Activated T-helper 9 cell treated with anti-CD3 and anti-CD28 coated beads, Interleukin-2, amount 50 U/mL, for 16 hours (primary cell): ENCODE data around the gene ARMC9.
A peak's percentile ranks its signal among the peaks of the same experiment; 100 is the strongest.

ENCODE experiments used
- DNase-seq: peaks from one replicate; pipeline ENCODE4 v3.0.0-alpha.2; 2020; ENCODE audit warnings: low read depth

Gene ARMC9

DNA sequence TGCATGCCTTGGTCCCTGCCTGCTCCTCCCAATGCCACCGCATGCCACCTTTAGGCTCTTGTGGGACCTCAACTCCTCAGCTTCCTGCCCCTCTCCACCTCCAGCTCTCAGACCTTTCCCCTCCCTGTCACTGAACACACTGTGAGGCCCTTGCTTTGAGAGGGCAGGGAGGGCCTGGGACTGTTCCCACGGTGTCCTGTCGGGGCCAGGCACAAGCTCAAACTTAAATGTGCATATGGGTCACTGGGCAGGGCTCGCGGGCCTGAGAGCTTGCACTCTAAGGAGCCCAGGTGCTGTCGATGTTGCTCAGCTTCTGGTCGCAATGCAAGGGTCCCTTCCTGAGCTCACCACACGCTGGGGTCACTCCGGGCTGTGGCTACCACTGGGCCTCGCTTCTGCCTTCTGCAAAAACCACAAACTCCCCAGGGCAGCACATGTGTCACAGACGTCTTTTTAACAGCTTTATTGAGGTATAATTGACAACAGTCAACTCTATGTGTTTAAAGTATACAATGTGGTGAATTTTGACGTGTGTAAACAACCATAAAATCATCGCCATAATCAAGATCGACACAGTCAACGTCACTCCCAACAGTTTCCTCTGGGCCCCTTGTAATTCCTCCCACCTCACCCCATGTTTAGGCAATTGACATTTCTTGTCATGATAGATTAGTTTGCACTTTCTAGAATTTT lies 185.1 kb downstream of the ARMC9 start:
- no peak for DNase-seq

DNA sequence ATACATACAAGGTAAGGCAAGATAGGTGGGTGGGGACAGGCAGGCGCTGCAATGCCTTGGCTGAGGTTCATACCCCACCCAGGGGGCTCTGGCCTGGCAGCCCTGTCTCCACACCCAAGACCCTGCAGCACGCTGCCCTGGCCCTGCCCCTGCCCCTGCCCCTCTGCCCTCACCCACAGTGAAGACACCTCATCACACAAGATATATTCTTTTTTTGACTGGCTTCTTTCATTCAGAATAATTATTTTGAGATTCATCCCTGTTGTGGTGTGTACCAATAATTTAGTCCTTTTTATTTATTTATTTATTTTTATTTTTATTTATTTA lies 185.6 kb downstream of the ARMC9 start:
- no peak for DNase-seq

DNA sequence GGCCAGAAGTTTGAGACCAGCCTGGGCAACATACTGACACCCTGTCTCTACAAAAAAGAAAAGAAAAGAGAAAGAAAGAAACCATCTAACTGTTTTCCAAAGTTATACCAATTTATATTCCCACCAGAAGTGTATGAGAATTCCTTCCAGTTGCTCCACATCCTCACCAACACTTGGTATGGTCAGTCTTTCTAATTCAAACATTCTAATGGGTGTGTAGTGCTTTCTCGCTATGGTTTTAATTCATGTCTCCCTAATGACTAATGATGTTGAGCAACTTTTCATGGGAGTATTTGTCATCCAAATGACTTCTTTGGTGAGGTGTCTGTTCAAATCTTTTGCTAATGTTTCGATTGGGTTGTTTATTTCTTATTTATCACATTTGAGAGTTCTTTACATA lies 186.5 kb downstream of the ARMC9 start:
- no peak for DNase-seq

DNA sequence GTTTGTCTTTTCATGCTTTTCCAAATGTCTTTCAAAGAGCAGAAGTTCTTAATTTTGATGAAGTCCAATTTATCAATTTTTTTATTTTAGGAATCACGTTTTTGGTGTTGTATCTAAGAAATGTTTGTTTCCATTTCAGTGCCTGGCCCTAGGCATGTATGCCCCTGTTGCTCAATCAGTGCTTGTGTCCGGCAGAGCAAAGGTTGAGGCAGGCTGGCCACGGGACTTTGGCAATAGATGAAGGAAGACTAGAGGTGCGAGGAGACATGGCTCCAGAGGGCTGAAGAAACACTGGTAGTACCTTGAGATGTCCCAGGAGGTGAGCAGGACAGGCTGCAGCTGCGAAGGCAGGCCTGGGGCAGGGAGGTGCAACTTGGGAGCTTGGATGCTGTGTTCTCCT lies 187.0 kb downstream of the ARMC9 start:
- DNase-seq, result no peak

DNA sequence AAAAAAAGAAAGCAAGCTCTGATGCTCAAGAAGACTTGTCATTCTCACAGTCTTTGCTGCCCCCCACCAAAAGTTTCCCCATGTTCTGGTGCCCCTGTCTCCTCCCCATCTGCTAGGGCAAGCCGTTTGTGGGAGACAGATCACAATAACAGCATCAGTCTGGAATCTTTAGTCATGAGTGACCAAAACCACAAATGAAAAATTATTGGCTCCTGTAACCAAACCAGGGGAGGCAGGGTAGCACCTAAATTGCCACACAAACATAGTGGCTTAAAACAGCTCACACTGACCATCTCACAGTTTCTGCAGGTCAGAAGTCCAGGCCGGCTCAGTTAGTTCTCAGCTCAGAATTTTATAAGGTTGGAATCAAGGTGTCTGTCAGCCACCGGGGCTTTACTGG lies 188.0 kb downstream of the ARMC9 start:
- DNase-seq, result no peak

DNA sequence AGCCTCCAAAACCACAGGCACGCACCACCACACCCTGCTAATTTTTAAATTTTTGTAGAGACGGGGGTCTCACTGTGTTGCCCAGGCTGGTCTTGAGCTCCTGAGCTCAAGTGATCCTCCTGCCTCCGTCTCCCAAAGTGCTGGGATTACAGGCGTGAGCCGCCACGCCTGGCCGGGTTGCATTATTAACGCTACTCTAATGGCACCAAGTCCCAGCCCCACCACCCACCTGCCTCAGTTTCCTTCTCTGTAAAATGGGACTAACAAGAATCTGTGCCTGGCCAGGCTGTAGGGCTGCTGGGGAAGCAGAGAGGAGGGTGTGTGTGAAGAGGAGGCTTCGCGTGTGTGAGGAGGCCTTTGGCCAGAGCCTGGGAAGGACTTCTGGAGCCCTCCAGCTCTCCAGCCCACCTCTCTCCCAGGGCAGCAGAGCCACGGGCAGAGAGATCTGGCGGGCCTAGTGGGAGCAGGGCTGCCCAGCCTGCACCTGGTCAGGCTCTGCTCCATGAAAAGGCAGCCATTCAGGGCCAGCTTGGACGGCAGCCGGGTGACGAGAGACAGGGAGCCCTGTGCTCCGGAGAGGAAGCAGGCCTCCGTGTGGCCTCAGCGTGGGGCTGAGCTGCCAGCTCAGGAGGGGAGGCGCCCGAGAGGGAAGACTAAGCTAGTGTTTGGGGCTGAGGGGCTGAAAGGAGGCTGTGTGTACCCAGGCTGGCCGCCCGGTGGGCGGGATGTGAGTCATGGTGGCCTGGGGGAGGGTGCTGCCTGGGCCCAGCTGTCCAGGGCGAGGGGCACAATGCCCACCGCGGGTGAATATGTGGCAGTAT lies 189.7 kb downstream of the ARMC9 start:
- no peak for DNase-seq

DNA sequence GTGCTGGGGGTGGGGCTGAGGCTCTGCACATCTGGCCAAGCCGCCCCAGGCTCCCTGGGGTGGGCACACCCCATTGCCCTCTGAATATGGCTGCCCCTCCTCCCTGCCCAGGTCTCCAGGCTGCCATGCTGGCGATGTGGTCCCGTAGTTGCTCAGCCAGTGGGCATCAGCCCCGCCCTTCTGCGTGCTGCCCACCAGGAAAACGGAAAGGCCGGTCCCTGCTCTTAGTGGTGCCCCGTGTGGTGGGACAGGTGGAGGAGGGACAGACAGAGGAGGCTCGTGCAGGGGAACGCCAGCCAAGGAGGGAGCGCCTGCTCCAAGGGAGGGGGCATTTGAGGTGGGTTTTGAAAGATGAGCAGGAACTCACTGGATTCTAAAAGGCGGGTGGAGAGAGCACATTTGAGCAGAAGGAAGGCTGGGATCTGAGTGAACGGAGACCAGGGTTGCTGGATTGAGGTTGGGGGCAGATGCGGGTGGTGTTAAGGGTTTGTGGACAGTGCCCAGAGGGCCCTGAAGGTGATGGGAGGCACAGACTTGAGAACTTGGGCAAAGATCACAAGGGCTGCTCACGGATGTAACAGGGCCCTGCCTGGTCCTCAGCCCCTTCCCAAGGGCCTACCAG lies 190.4 kb downstream of the ARMC9 start:
- DNase-seq, result no peak

DNA sequence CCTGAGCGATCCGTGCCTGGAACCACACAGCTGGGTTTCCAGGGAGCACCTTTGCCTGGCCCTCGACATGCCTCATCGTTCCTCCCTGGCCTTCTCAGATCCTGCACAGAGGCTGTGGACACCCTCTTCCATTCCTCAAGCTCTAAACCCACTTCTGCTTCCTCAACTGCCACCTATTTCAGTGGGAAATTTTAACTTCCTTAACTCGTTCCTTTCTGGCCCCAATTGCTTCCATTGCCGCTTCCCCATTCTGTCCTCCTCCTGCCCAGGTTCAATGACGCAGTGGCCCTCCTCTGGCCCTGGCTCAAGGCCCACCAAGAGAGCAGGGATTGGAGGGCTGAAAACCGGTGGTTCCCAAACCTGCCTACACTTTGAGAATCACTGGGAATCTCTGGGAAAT lies 192.2 kb downstream of the ARMC9 start:
- no peak for DNase-seq

DNA sequence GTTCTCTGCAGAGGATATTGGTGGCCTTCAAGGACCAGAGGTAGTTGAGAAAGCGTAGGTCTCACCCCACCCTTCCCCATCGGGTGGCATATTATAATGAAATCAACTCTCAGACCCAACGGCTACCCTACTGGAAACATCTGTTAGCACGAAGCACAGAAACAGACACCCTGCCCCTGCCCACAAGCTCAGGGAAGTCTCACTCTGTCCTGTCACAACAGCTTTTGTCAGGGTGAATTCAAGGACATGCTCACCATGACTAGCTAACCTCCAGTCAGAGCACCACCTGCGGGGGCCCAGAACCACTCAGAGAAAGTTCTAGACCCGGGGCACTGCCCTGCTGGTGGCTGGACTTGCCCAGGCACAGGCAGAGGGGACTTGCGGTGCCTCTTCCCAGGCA lies 193.6 kb downstream of the ARMC9 start:
- no peak for DNase-seq

DNA sequence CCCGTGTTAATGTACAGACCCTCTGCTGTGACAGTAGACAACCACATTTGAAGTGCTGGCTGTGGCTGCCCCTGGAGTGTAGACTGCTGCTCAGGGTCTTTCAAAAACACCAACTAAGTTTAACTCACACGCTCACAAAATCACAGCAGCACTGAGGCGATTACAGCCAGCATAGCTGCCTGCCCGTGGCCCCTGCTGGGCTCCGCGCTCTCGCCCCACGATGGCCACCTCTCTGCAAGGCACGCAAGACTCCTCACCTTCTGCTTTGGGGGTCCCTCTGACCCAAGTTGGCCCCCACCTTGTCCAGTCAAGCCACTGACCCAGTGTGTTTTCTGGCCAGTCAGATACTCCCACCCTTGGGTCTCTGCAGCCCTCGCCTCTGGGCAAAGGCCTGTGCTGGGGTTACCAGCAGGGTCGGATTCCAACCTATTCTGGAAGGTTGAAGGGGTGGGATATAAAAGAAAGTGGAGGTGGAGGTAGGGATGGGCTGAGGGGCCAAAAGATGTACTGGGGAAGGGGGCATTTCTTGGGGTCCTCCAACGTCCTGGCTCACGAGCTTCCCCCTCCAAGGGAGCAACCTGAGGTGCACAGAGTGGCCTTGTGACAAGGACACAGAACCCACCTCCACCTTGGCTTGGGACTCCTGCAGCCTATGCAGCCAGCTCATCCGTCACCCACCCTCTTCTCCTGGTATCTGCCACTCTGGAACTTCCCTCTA lies 194.2 kb downstream of the ARMC9 start:
- DNase-seq, result no peak

DNA sequence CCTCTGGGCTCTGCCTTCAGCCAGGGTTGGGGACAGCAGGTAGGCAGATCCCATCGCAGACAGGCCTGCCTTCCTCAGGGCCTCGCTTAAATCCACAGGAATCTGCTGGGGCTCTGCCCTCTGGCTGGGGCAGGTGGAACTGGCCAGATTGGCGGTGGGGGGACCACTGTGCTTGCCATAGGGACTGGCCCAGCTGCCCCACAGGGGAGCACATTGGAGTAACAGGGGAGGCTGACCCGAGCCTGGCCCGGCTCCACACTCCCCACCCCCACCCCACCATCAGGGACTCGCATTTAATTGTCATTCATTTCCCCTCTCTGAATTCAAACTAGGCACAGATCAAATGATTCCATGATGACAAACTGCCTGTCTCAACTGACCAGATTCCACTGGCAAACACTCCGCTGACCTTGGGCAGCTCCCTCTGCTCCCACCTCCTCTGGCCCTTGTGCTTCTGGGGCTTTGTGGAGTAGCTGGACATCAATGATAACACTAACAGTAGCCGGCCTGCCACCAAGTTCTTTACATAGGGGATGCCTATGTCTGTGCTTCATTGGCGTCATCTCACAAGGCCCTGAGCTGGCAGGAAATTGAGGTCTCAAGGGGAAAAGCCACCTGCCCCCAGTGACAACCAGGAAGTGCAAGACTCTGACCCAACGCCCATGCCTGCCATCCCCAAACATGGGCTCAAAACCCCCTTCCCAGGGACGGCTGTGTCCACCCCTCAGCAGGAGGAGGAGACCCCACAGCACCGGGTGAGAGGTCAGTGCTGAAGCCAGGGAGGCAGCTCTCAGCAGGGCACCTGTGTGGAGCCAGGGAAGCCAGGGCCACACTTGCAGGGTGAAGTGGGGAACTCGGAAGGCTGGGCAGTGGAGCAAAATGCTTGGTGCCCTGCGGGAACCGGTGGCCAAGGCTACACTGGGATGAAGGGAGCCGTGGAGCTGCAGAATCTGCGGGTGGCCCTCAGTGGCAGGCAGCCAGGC lies 195.0 kb downstream of the ARMC9 start:
- no peak for DNase-seq

DNA sequence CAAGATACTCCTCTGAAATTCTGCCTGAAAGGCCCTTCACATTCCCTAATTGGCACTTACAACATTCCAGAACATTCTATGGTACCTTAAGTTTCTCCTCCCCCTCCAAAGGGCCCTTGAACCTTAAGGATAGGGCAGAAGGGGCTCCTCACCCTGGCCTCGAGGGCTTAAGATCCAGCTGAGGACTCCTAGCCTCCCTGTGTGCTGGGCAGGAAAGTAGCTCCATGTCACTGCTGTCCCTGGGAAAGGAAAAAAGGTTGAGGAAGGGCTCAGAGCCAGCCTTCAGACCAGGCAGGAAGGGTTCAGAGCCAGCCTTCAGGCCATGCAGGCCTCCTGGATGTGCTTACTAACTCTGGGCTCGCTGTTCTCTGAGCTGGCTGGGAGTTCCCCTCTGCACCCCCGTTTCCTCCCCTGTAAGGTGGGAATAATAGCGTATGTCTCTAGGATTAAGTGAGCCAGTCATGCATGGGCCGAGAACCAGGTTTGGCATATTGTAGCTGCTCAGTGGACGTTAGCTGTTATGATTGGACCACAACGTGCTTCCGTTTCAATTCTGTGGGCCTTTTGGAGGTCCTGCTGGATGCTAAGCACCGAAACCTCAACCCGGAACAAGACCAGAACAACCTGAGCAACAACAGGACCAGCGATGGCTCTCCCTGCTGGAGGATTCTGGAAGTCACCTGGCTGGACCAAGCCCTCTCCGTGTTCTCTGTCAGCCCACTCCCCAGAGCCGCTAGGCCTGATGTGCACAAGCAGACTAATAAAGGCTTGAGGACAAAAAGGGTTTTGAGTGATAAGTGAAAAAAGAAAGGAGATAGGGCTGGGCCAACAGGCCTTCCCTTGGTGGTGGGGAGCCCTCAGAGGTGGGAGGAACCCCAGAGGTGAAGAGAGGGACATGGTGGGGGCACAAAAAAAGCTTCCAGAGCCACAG lies 196.0 kb downstream of the ARMC9 start:
- no peak for DNase-seq

DNA sequence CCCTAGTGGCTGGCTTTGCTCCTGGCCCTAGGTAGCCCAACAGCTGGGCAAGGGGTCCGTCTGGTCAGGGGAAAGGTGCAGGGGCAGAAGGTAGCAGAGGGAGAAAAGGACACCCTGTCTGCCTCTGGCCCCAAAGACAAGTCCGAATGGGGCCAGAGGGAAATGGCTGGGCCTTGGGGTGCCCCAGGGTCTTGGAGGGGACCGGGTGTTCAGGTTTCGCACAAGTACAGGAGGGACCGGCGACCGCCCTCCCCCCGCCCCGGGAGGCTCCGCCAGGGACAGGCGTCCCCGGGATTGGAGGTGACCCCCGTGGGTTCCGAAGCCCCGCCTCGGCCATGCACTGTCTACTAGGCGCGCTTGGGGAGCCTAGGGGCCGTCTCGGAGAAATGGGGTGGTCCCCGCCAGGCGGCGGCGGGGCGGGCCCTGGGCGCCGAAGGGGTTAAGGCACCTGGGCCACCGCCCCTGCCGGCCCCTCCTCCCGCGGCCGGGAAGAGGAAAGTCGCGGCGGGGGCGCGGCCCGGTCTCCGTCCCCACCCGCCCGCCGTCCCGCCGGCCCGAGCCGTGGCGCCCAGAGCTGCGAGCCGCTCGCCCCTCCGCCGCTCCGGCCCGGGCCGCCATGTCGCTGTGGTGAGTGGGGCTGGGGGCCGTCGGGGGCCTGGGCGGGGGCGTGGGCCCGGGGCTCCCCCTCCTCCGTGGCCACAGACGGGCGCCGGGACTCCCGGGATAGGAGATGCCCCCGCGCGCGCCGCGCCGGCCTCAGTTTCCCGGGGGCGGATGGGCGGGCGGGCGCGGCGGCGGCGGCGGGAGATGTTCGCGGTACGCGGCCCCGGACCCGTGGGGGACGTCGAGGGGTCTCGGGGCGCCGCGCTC lies 197.0 kb downstream of the ARMC9 start, which contains the start of gene B3GNT7:
B3GNT7 (plus strand) TSS at position 523 of the 870 bp plus-strand sequence; CDS start at position 617, 94 bp downstream.
- no peak for DNase-seq

DNA sequence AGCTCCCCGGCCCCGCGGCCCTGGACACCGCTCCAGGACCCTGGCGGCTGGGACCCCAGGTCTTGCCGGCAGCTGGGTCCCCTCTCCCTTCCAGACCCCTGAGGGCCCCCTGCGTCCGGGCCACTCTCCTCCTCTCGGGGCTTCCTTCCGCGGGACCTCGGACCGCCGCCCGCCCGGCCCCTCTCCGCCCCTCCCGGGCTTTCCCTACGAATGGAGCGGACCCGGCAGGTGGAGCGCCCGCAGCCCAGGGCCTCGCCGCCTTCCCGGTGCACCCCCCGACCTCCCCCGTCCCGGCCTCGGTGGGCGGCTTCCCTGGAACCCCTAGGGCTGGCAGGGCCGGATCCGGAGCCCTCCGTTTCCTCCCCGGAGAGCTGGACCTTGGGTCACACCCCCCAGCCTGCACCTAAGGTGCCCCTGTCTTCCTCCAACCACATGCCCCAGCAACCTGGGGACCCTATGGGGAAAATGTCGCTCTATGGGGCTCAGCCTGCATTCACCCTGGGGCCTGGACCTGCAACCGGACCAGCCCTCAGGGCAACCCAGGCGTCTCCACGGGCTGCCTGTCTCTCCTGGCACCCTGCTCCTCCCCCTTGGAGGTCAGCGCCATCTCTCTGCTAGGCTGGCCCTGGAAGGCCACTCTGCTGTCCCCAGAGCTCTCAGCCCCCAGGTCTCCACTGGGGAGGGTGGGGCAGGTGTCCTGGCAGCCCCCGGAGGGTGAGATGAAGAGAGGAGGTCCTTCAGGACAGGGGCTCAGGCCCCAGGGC lies 197.8 kb downstream of the ARMC9 start:
- no peak for DNase-seq

DNA sequence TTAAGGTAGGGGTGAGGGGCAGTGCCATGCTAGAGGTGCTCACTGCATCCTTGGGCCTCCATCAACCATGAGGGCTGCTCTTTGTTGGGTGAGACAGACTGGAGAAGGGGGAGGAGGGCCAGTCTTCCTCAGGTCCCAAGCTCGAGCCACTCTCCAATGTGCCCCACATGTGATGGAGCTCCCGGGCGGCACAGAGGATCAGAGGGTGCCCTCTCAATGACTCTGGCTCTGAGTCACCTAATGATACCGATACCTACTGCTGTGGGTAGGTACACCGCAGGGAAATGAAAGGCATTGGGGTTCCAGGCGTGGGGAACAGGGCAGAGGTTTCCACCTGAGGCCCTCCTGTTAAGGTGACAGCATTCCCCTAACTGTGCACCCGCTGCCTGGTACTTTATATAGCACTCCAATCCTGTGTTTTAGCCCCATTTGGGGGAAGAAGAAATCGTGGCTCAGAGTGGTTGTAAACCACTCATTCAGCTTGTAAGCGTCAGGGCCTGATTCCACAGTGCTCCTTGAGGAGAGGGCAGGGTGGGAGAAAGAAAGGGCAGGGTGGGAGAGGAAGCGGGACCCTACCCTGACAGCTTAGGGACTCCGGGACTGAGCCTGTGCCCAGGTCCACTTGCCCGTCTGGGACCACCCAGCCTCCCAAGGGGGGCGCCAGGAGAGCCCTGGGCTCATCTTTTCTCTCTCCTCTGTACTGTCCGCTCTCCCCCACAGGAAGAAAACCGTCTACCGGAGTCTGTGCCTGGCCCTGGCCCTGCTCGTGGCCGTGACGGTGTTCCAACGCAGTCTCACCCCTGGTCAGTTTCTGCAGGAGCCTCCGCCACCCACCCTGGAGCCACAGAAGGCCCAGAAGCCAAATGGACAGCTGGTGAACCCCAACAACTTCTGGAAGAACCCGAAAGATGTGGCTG lies 198.8 kb downstream of the ARMC9 start:
- peak; percentile 9 for DNase-seq

DNA sequence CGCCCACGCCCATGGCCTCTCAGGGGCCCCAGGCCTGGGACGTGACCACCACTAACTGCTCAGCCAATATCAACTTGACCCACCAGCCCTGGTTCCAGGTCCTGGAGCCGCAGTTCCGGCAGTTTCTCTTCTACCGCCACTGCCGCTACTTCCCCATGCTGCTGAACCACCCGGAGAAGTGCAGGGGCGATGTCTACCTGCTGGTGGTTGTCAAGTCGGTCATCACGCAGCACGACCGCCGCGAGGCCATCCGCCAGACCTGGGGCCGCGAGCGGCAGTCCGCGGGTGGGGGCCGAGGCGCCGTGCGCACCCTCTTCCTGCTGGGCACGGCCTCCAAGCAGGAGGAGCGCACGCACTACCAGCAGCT lies 199.5 kb downstream of the ARMC9 start:
- no peak for DNase-seq

DNA sequence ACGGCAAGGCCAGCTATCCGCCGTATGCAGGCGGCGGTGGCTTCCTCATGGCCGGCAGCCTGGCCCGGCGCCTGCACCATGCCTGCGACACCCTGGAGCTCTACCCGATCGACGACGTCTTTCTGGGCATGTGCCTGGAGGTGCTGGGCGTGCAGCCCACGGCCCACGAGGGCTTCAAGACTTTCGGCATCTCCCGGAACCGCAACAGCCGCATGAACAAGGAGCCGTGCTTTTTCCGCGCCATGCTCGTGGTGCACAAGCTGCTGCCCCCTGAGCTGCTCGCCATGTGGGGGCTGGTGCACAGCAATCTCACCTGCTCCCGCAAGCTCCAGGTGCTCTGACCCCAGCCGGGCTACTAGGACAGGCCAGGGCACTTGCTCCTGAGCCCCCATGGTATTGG lies 200.2 kb downstream of the ARMC9 start:
- no peak for DNase-seq
